ENCODE measurements around the gene UNC13B. TPM values are rescaled to one million over a fixed set of nuclear protein-coding genes. Genes with fewer than 3 reads are reported as not detected.

UNC13B gene
- total RNA-seq, 1 experiment from 2014 or later, result 48.2 TPM

DNA sequence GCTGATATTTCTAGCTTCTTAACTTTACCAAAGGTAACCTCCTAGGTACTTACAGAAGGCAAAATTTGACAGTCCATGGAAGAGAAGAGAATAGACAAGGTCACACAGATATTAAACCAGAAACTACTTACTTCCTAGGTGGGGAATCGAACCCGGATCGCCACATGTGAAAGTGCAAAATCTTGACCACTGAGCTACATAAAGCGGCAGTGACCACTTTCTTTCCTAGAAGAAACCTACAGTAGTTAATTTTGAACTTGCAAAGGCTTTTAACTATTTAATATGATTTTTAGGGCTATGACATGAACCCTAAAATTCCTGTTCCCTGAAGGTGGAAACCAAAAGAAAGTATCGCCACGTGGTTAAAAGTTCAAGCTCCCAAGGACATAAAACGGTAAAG is 25.8 kb upstream of the UNC13B start:
- Mint-ChIP-seq H3K27ac (no peak overlapping the region), H3K36me3 (ENCODE audit: insufficient read depth in 1 of 3, low read depth in 3 of 3) (peaks cover 5 to 10% (median 9%) of the 10 kb centered on the region in 3 experiments; a peak in 6 of 7 replicates), H3K4me1 (peaks cover 0 to 5% of the 10 kb centered on the region in 2 experiments; a peak in 2 of 4 replicates), H3K27me3 (ENCODE audit: low read depth) (peaks cover 7% of the 10 kb centered on the region), H3K4me3 (no peak overlapping the region), H3K9me3 (peaks cover 37 to 48% of the 10 kb centered on the region in 2 experiments)
- no CpG with 5 or more reads among the region's 7 CpGs for WGBS (ENCODE audit: extremely low coverage, insufficient read length, low lambda C conversion rate)
- no peak overlapping the region for H2AFZ ChIP-seq (ENCODE audit: low read length)
- DNase-seq, result no peak
- H3K14ac ChIP-seq (ENCODE audit: insufficient read depth, low read length), result no peak overlapping the region
- H3K18ac ChIP-seq (ENCODE audit: insufficient read length, low read depth, low read length), result no peak overlapping the region
- no peak overlapping the region for H3K27ac ChIP-seq (ENCODE audit: insufficient read length, low read depth, low read length)
- no peaks in the 10 kb centered on the region for H3K27me3 ChIP-seq (ENCODE audit: insufficient read depth, low read length)
- H2BK120ac ChIP-seq (ENCODE audit: low read depth, low read length, poor library complexity, severe bottlenecking), result no peak overlapping the region
- no peak overlapping the region for H2BK5ac ChIP-seq (ENCODE audit: insufficient read length, low read length)
- H2BK20ac ChIP-seq (ENCODE audit: low read depth, low read length, poor library complexity, severe bottlenecking), result no peak overlapping the region
- H4K8ac ChIP-seq (replicated peaks; ENCODE audit: insufficient read length, low read depth, low read length), result no peak overlapping the region
- no peak overlapping the region for H3K23ac ChIP-seq (ENCODE audit: insufficient read length, low read depth, low read length)
- H2BK15ac ChIP-seq (ENCODE audit: low read depth, low read length), result no peak overlapping the region
- H4K5ac ChIP-seq (ENCODE audit: insufficient read length, low read depth, low read length), result no peak overlapping the region
- H3K23me2 ChIP-seq (ENCODE audit: insufficient read length, low read depth, low read length, poor library complexity, severe bottlenecking), result no peaks in the 10 kb centered on the region
- H4K91ac ChIP-seq (ENCODE audit: insufficient read length, low read depth, low read length), result no peak overlapping the region
- H2AK5ac ChIP-seq (ENCODE audit: insufficient read length, low read length), result no peak overlapping the region
- TF ChIP-seq, protein P1, sequence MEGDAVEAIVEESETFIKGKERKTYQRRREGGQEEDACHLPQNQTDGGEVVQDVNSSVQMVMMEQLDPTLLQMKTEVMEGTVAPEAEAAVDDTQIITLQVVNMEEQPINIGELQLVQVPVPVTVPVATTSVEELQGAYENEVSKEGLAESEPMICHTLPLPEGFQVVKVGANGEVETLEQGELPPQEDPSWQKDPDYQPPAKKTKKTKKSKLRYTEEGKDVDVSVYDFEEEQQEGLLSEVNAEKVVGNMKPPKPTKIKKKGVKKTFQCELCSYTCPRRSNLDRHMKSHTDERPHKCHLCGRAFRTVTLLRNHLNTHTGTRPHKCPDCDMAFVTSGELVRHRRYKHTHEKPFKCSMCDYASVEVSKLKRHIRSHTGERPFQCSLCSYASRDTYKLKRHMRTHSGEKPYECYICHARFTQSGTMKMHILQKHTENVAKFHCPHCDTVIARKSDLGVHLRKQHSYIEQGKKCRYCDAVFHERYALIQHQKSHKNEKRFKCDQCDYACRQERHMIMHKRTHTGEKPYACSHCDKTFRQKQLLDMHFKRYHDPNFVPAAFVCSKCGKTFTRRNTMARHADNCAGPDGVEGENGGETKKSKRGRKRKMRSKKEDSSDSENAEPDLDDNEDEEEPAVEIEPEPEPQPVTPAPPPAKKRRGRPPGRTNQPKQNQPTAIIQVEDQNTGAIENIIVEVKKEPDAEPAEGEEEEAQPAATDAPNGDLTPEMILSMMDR (conservative IDR thresholded peaks at IDR 0.05), result no peak
- no peak overlapping the region for H3K9ac ChIP-seq (ENCODE audit: extremely low read depth, insufficient read length, low read length)
- no peaks in the 10 kb centered on the region for H3K79me1 ChIP-seq (ENCODE audit: insufficient read depth, low read depth, low read length, poor library complexity, severe bottlenecking)
- no peak overlapping the region for H3K4me2 ChIP-seq (ENCODE audit: insufficient read depth, insufficient read length, low read length)
- H3K56ac ChIP-seq (ENCODE audit: insufficient read length, low read depth, low read length), result no peak overlapping the region
- H3K4me1 ChIP-seq (ENCODE audit: insufficient read depth, low read length), result no peaks in the 10 kb centered on the region
- no peak overlapping the region for H3T11ph ChIP-seq (ENCODE audit: low read length)
- peaks cover 6% of the 10 kb centered on the region for H3K9me3 ChIP-seq (ENCODE audit: control insufficient read depth, low read depth, low read length)
- no peak overlapping the region for H2BK12ac ChIP-seq (ENCODE audit: insufficient read length, low read depth, low read length)
- no peak overlapping the region for H3K4ac ChIP-seq (ENCODE audit: low read depth, low read length)
- no peaks in the 10 kb centered on the region for H4K20me1 ChIP-seq (ENCODE audit: control insufficient read depth, insufficient read depth, insufficient read length)
- H3K79me2 ChIP-seq (ENCODE audit: insufficient read depth, low read length), result no peaks in the 10 kb centered on the region
